Measurements from ENCODE around the gene CRIP3. TPM values are rescaled to one million over a fixed set of nuclear protein-coding genes. Genes with fewer than 3 reads are reported as not detected.

CRIP3 gene
- total and polyA plus RNA-seq, 2 of the 13 experiments (the other 11 are each of a cell fraction or from before 2014, with no cell fraction given) = 6.3 to 9.3 TPM

- TF ChIP-seq ZXDC (CRISPR knock-in tag; IDR thresholded peaks at IDR 0.05) (peak; percentile 38; the same call in 1 of the 2 replicates), HOXD1 (CRISPR knock-in tag; IDR thresholded peaks at IDR 0.05) (peak; percentile 57; the same call in 1 of the 2 replicates), ZNF570 (CRISPR knock-in tag; IDR thresholded peaks at IDR 0.05; ENCODE audit: borderline replicate concordance) (no peak), ZNF143 (CRISPR knock-in tag; IDR thresholded peaks at IDR 0.05) (peak; percentile 25; the same call in 1 of the 2 replicates), ZBTB7A (CRISPR knock-in tag; IDR thresholded peaks at IDR 0.05) (no peak), SAFB2 (CRISPR knock-in tag; IDR thresholded peaks at IDR 0.05; ENCODE audit: borderline replicate concordance, low read depth) (no peak), U2AF1 (optimal IDR thresholded peaks at IDR 0.05; ENCODE audit: low read depth, low read length) (no peak), HCFC1 (IDR thresholded peaks at IDR 0.05; ENCODE audit: low read depth, low read length) (no peak), ZNF563 (CRISPR knock-in tag; IDR thresholded peaks at IDR 0.05) (no peak), SALL2 (CRISPR knock-in tag; IDR thresholded peaks at IDR 0.05) (no peak), ZNF616 (CRISPR knock-in tag; IDR thresholded peaks at IDR 0.05; ENCODE audit: low read depth) (no peak), KDM5A (IDR thresholded peaks at IDR 0.05; ENCODE audit: borderline replicate concordance, low read length) (no peak), PAWR (CRISPR knock-in tag; IDR thresholded peaks at IDR 0.05; ENCODE audit: borderline replicate concordance) (no peak), SALL1 (CRISPR knock-in tag; IDR thresholded peaks at IDR 0.05) (peak; percentile 85), HMGXB4 (CRISPR knock-in tag; IDR thresholded peaks at IDR 0.05; ENCODE audit: borderline replicate concordance in 1 of 2, low read depth in 1 of 2) (peak in 1 of 2 experiments; percentile 31; a peak in 1 of 4 replicates), MZF1 (CRISPR knock-in tag; IDR thresholded peaks at IDR 0.05; ENCODE audit: borderline replicate concordance) (no peak), MTA3 (CRISPR knock-in tag; IDR thresholded peaks at IDR 0.05) (no peak), PCBP2 (optimal IDR thresholded peaks at IDR 0.05; ENCODE audit: low read depth, low read length, poor library complexity, severe bottlenecking) (no peak), BRCA1 (CRISPR knock-in tag; IDR thresholded peaks at IDR 0.05) (peak; percentile 84; the same call in 1 of the 2 replicates)
- TF ChIP-seq, protein P1, sequence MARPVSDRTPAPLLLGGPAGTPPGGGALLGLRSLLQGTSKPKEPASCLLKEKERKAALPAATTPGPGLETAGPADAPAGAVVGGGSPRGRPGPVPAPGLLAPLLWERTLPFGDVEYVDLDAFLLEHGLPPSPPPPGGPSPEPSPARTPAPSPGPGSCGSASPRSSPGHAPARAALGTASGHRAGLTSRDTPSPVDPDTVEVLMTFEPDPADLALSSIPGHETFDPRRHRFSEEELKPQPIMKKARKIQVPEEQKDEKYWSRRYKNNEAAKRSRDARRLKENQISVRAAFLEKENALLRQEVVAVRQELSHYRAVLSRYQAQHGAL (CRISPR knock-in tag; IDR thresholded peaks at IDR 0.05; ENCODE audit: not compliant biosample characterization) = no peak
- TF ChIP-seq, protein P2, sequence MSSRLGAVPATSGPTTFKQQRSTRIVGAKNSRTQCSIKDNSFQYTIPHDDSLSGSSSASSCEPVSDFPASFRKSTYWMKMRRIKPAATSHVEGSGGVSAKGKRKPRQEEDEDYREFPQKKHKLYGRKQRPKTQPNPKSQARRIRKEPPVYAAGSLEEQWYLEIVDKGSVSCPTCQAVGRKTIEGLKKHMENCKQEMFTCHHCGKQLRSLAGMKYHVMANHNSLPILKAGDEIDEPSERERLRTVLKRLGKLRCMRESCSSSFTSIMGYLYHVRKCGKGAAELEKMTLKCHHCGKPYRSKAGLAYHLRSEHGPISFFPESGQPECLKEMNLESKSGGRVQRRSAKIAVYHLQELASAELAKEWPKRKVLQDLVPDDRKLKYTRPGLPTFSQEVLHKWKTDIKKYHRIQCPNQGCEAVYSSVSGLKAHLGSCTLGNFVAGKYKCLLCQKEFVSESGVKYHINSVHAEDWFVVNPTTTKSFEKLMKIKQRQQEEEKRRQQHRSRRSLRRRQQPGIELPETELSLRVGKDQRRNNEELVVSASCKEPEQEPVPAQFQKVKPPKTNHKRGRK (CRISPR knock-in tag; IDR thresholded peaks at IDR 0.05) = no peak
- TF ChIP-seq, protein P3, sequence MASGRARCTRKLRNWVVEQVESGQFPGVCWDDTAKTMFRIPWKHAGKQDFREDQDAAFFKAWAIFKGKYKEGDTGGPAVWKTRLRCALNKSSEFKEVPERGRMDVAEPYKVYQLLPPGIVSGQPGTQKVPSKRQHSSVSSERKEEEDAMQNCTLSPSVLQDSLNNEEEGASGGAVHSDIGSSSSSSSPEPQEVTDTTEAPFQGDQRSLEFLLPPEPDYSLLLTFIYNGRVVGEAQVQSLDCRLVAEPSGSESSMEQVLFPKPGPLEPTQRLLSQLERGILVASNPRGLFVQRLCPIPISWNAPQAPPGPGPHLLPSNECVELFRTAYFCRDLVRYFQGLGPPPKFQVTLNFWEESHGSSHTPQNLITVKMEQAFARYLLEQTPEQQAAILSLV (CRISPR knock-in tag; IDR thresholded peaks at IDR 0.05; ENCODE audit: borderline replicate concordance) = no peak
Observed at GRCh38 chr6:43290905-43291355, 17.7 kb downstream of the CRIP3 start (continued).
